Gastroesophageal sphincter (tissue), 4 donors: ENCODE measurements around the gene GALNT2. TPM values are rescaled to one million over a fixed set of nuclear protein-coding genes. Genes with fewer than 3 reads are reported as not detected.

Source experiments
- ATAC-seq: fragments of 150-250 bp; one replicate; pipeline ENCODE4 v1.9.1; 2016; ENCODE audit warnings: mild to moderate bottlenecking, moderate library complexity
- H3K27ac ChIP-seq, 4 donors: fragments of 200-600 bp; sonication (generic) in 3 of 4; 1 replicate in 3 of 4; 2 replicates in 1 of 4; pipeline ENCODE4 v1.5.1; 2016 to 2019
- H3K27me3 ChIP-seq: fragments of 200-600 bp; sonication (generic); one replicate; pipeline ENCODE4 v1.5.1; 2019
- H3K36me3 ChIP-seq, 2 donors: fragments of 200-600 bp; sonication (generic); one replicate each; pipeline ENCODE4 v1.5.1; 2019; ENCODE audit warnings: control low read depth in 1 of 2
- H3K4me1 ChIP-seq, 3 donors: fragments of 200-600 bp; sonication (generic); 1 replicate in 2 of 3; 2 replicates in 1 of 3; pipeline ENCODE4 v1.5.1; 2016 to 2019; ENCODE audit warnings: control low read depth in 2 of 3
- H3K4me3 ChIP-seq, 2 donors: fragments of 200-600 bp; sonication (generic); one replicate each; pipeline ENCODE4 v1.5.1; 2019; ENCODE audit warnings: mild to moderate bottlenecking in 1 of 2, moderate library complexity in 1 of 2
- H3K9me3 ChIP-seq, 3 donors: fragments of 200-600 bp; sonication (generic); one replicate each; pipeline ENCODE4 v1.5.1; 2017 to 2019; ENCODE audit warnings: control low read depth in 2 of 3
- EP300 ChIP-seq: sonication (generic); formaldehyde crosslinking; IDR thresholded peaks from one replicate; pipeline ENCODE4 v1.6.1; 2017; ENCODE audit warnings: antibody characterized with exemption, mild to moderate bottlenecking
- POLR2A ChIP-seq, 2 donors: fragments of 450-650 bp; IDR thresholded peaks; one replicate each; pipeline ENCODE4 v1.6.1; 2017; ENCODE audit warnings: antibody characterized with exemption in 2 of 2, mild to moderate bottlenecking in 2 of 2, moderate library complexity in 1 of 2
- POLR2AphosphoS5 ChIP-seq: sonication (generic); formaldehyde crosslinking; IDR thresholded peaks from one replicate; pipeline ENCODE4 v1.6.1; 2017; ENCODE audit warnings: antibody characterized with exemption
- WGBS, 2 donors: methylation state at CpG; one replicate each; pipeline ENCODE4 v1.1.5; 2018; ENCODE audit warnings: low coverage in 1 of 2; 5-methylcytosine and 5-hydroxymethylcytosine counted together
- total RNA-seq, 4 donors: library from RNA; depleted of rRNA; stranded (reverse); fragments of >200 nt; gene quantifications; one replicate each; pipeline ENCODE4 v1.1.0, GENCODE V29; 2016
- TF ChIP-seq, protein P1 (sequence below), 4 experiments: fragments of 200-600 bp in 2 of 4; fragments of 450-650 bp in 2 of 4; sonication (generic) in 1 of 4; IDR thresholded peaks; one replicate each; pipeline ENCODE4 v1.5.1; 2017 to 2019; ENCODE audit warnings: antibody characterized with exemption in 4 of 4, mild to moderate bottlenecking in 2 of 4, moderate library complexity in 2 of 4

Gene GALNT2
- total RNA-seq, 4 donors from 2014 or later: 95.3 to 160 (median 134) TPM

DNA sequence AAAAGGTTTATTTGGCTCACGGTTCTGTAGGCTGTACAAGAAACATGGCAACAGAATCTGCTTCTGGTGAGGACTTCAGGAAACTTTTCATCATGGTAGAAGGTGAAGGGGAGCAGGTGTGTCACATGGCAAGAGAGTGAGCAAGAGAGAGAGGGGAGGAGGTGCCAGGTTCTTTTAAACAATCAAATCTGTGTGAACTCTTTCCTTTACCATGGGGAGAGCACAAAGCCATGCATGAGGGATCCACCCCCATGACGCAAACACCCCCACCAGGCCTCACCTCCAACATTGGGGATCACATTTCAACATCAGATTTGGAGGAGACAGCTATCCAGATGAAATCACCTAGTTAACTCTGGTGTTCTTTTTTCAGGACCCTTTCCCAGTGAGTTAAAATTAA lies 103.6 kb downstream of the GALNT2 start:
- WGBS, 2 donors: 73 to 79% methylated on average over 2 of the region's 2 CpGs
- no peak for ATAC-seq
- Histone ChIP-seq H3K4me1 (peaks cover 0 to 82% (median 0%) of the 10 kb centered on the region in 3 donors), H3K36me3 (no peaks in the 10 kb centered on the region), H3K4me3 (no peak overlapping the region), H3K9me3 (no peaks in the 10 kb centered on the region), H3K27ac (peak overlapping the region in 2 of 4 donors; percentile 48 to 61), H3K27me3 (no peaks in the 10 kb centered on the region)
- TF ChIP-seq, protein P1, sequence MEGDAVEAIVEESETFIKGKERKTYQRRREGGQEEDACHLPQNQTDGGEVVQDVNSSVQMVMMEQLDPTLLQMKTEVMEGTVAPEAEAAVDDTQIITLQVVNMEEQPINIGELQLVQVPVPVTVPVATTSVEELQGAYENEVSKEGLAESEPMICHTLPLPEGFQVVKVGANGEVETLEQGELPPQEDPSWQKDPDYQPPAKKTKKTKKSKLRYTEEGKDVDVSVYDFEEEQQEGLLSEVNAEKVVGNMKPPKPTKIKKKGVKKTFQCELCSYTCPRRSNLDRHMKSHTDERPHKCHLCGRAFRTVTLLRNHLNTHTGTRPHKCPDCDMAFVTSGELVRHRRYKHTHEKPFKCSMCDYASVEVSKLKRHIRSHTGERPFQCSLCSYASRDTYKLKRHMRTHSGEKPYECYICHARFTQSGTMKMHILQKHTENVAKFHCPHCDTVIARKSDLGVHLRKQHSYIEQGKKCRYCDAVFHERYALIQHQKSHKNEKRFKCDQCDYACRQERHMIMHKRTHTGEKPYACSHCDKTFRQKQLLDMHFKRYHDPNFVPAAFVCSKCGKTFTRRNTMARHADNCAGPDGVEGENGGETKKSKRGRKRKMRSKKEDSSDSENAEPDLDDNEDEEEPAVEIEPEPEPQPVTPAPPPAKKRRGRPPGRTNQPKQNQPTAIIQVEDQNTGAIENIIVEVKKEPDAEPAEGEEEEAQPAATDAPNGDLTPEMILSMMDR (IDR thresholded peaks at IDR 0.05): no peak
- TF ChIP-seq POLR2A (IDR thresholded peaks at IDR 0.05): no peak

DNA sequence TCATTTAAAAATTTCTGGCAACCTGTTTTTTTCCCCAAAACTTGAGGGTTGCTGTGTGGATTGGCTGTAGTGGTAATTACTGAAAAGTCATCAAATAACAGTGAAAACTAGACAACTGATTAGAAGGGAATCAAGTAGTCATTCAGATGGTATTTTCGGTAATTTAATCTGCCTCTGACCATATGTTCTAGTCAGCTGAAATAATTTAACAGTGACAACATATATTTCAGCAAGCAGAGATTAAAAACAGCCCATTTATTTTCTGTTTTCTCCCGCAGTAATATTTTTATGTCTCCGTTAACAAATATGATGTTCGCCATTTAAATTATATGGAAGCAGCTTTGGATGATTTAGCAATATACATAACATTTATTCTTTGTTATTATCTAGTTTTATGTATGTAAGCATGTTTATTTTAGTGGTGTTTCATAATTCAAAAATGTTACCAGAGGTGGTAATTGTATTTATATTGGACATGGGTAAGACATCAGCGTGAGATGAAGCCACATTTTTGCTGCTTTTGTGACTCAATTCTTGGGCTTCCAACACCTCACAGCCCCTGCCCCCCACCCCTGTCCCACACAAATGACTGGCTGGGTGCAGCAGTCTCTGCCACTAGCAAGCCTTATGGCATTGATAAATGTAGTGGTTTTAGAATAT lies 104.4 kb downstream of the GALNT2 start:
- ATAC-seq: no peak
- WGBS, 2 donors: 90 to 94% methylated on average over 4 to 5 of the region's 5 CpGs
- peaks cover 0 to 82% (median 3%) of the 10 kb centered on the region in 3 donors for H3K4me1 ChIP-seq

DNA sequence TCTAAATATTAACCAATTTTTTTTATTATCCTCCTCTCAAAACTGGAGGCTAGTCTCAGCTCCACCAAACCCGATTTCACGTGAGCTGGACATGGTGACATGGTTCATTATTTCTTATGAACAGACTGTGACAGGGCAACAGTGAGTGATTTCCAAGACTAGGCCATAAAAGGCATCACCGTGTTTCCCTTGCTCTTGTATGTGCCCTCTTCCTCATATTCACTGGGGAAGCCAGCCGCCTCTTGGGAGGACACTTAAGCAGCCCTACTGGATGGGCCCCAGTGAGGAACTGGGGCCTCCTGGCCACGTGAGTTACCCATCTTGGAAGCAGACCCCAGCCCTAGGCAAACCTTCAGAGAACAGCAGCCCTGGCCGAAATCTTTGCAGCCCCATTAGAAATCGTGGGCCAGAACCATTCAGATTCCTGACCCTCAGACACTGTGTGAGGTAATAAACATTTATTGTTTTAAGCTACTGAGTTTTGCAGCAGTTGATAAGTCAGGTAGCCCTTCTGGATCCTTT lies 105.0 kb downstream of the GALNT2 start:
- TF ChIP-seq POLR2A (IDR thresholded peaks at IDR 0.05): no peak
- TF ChIP-seq, protein P1 (IDR thresholded peaks at IDR 0.05): no peak
- TF ChIP-seq EP300: no peak
- TF ChIP-seq POLR2AphosphoS5: no peak
- WGBS, 2 donors: 83 to 87% methylated on average over 3 to 4 of the region's 7 CpGs
- no peak for ATAC-seq
- Histone ChIP-seq H3K9me3 (no peaks in the 10 kb centered on the region), H3K4me3 (no peak overlapping the region), H3K27me3 (no peaks in the 10 kb centered on the region), H3K27ac (no peak overlapping the region), H3K36me3 (no peaks in the 10 kb centered on the region), H3K4me1 (peaks cover 0 to 83% (median 9%) of the 10 kb centered on the region in 3 donors)

More for the DNA sequence above, 104.4 kb downstream of the GALNT2 start:
- Histone ChIP-seq H3K36me3 (no peaks in the 10 kb centered on the region), H3K9me3 (no peaks in the 10 kb centered on the region), H3K27me3 (no peaks in the 10 kb centered on the region), H3K4me3 (no peak overlapping the region), H3K27ac (no peak overlapping the region)
- TF ChIP-seq POLR2A (IDR thresholded peaks at IDR 0.05) (no peak), EP300 (no peak), POLR2AphosphoS5 (no peak)
- TF ChIP-seq, protein P1 (IDR thresholded peaks at IDR 0.05): no peak

DNA sequence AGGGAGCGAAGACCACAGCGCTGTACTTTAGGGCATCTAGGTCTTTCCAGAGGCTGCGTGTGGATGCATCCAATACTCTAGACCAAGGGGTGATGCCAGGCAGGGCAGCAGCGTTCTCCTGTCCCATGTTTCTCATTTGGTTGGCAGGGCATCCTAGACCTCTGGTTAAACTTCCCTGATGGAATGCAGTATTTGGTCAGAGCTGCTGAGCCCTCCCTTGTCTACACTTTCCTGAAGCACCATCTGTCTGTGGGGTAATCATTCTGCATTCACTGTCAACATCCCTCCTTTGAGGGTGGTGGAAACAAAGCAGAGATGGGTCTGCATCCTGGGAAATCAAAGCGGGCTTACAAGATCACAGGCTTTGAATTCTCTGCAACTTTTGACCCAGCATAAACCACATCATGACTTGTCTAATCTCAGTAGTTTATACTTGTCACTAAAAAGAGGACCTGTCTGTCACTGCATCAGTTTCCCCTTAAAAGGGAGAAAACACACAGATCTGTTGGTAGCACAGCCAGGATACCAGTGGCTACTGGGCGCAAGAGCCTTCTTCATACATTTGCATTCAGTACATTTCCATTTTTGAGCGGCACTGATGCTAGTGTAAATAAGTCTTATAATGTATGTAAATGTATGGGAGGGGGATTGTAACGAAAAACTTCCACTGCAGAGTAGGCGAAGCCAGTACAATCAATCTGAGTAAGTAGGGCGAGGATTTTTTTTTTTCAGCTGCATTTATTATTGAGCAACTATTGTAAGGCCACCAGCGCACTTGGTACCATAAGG lies 106.3 kb downstream of the GALNT2 start:
- Histone ChIP-seq H3K27me3 (no peaks in the 10 kb centered on the region), H3K9me3 (no peaks in the 10 kb centered on the region), H3K36me3 (peaks cover 0 to 4% of the 10 kb centered on the region in 2 donors), H3K27ac (no peak overlapping the region), H3K4me1 (peaks cover 0 to 83% (median 9%) of the 10 kb centered on the region in 3 donors), H3K4me3 (no peak overlapping the region)
- 96% methylated on average over 10 to 11 of the region's 11 CpGs for WGBS, 2 donors
- no peak for TF ChIP-seq POLR2A (IDR thresholded peaks at IDR 0.05)
- TF ChIP-seq, protein P1 (IDR thresholded peaks at IDR 0.05): no peak
- no peak for TF ChIP-seq EP300
- no peak for TF ChIP-seq POLR2AphosphoS5
- no peak for ATAC-seq
